ENCODE results near the gene SH3RF2. TPM values are rescaled to one million over a fixed set of nuclear protein-coding genes. Genes with fewer than 3 reads are reported as not detected.

Gene SH3RF2
- total RNA-seq, 4 donors from 2014 or later: 19.2 to 97.1 (median 39.1) TPM

DNA sequence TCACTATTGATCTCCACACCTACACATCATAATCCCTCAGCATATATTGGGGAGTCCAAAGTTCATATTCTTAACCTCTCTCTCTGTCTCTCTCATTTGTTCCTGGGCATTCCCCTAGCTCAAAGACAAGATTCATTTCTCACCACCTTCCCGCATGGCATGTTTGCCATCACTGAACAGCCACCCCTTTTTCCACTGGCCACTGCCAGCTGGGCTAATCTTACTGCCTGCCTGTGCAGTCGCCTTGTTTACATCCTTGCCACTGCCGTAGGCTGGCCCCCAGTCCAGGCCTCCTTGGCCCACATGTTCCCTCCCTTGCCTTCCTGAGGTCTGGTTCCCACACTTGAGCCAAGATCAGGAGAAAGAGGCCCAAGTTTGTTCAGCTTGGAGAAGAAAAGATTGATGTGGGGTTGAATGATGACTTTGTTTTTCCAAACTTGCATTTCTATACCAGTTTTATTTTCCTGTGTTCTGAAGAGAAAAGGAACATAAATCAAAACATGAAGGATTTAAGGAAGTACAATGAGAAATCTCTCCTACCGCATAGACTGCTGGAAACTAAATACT, 88.8 kb downstream of the SH3RF2 start:
- H3K4me1 ChIP-seq: peaks cover 3 to 11% of the 10 kb centered on the region in 2 donors
- no peaks in the 10 kb centered on the region for H3K9me3 ChIP-seq
- H3K36me3 ChIP-seq: no peaks in the 10 kb centered on the region
- H3K27ac ChIP-seq: no peak overlapping the region
- no peak overlapping the region for H3K4me3 ChIP-seq
- DNase-seq (no peak), ATAC-seq (peak in 1 of 2 donors; percentile 28)
- intact Hi-C loops (cut with DNase I; ENCODE audit: low total_unique reads): no loop called here
- no peak for TF ChIP-seq POLR2A (IDR thresholded peaks at IDR 0.05)
- TF ChIP-seq, protein P1, sequence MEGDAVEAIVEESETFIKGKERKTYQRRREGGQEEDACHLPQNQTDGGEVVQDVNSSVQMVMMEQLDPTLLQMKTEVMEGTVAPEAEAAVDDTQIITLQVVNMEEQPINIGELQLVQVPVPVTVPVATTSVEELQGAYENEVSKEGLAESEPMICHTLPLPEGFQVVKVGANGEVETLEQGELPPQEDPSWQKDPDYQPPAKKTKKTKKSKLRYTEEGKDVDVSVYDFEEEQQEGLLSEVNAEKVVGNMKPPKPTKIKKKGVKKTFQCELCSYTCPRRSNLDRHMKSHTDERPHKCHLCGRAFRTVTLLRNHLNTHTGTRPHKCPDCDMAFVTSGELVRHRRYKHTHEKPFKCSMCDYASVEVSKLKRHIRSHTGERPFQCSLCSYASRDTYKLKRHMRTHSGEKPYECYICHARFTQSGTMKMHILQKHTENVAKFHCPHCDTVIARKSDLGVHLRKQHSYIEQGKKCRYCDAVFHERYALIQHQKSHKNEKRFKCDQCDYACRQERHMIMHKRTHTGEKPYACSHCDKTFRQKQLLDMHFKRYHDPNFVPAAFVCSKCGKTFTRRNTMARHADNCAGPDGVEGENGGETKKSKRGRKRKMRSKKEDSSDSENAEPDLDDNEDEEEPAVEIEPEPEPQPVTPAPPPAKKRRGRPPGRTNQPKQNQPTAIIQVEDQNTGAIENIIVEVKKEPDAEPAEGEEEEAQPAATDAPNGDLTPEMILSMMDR (IDR thresholded peaks at IDR 0.05 in 4 of 5, conservative IDR thresholded peaks at IDR 0.05 in 1 of 5): no peak
- H3K27me3 ChIP-seq: no peaks in the 10 kb centered on the region
- in situ Hi-C loops (cut with MboI; ENCODE audit: low sequenced_read_pairs in 4 of 4): loop anchor here in 1 of 4 donors (25.0 kb wide), 1 partner anchor 1813 kb away; no protein-coding TSS in a partner anchor

DNA sequence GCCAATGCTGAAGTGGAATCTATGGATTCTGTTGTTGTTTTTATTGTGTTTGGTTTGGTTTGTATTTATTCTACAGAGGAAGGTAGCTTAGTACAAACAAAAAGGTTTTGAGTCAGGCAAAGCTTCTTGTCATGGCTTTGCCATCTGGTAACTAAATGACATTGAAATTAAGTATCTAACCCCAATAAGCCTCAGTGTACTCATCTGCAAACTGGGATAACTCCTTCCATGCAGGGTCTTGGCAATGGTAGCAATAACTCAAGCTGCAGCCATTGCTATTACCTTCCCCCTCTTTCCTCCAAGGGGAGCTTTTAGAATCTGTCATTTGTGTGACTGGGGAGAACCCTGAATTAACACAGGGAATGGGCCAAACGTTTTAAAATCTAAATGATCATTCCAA, 89.3 kb downstream of the SH3RF2 start:
- Histone ChIP-seq H3K4me3 (no peak overlapping the region), H3K4me1 (peaks cover 3 to 8% of the 10 kb centered on the region in 2 donors), H3K27me3 (no peaks in the 10 kb centered on the region), H3K9me3 (no peaks in the 10 kb centered on the region), H3K36me3 (no peaks in the 10 kb centered on the region), H3K27ac (no peak overlapping the region)
- TF ChIP-seq, protein P1 (IDR thresholded peaks at IDR 0.05 in 4 of 5, conservative IDR thresholded peaks at IDR 0.05 in 1 of 5): no peak
- TF ChIP-seq POLR2A (IDR thresholded peaks at IDR 0.05): no peak
- in situ Hi-C loops (cut with MboI; ENCODE audit: low sequenced_read_pairs in 4 of 4) (loop anchor here in 1 of 4 donors (25.0 kb wide), 1 partner anchor 1813 kb away; no protein-coding TSS in a partner anchor), intact Hi-C loops (cut with DNase I; ENCODE audit: low total_unique reads) (no loop called here)
- DNase-seq (no peak), ATAC-seq (no peak)

DNA sequence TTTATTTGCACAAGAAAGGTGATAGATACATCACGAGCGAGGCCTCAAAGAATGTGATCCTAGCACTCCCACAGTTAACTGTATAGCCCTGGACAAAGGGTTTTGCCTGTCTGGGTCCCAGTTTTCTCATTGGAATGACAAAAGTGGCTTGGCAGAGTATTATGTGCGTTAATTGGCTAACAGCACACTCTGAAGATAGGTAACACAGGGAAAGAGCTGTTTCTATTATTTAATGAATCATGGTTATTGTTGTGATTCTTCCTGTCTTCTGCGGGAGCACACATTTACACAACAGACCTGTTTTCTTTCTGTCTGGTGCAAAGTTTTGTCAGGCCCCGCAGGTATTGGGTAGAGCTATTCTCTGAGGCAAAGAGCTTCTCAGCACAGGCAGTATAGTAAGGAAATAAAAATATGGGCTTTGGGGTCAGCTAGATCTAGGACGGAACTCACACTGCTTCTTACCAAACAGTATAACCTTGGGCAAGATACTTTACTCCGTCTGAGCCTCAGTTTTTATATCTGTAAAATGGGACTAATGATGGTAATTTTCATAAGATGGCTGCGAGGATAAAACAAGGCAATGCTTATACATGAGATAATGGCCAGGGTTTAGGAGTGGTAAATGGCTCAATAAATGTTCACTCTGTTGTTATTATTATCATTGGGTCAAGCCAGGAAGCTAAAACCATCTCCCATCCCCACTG, 90.1 kb downstream of the SH3RF2 start:
- in situ Hi-C loops (cut with MboI; ENCODE audit: low sequenced_read_pairs in 4 of 4) (loop anchor here in 1 of 4 donors (25.0 kb wide), 1 partner anchor 1814 kb away; no protein-coding TSS in a partner anchor), intact Hi-C loops (cut with DNase I; ENCODE audit: low total_unique reads) (no loop called here)
- no peak overlapping the region for H3K27ac ChIP-seq
- H3K27me3 ChIP-seq: no peaks in the 10 kb centered on the region
- H3K4me1 ChIP-seq: peaks cover 0 to 8% of the 10 kb centered on the region in 2 donors
- H3K9me3 ChIP-seq: no peaks in the 10 kb centered on the region
- DNase-seq: no peak
- no peak for ATAC-seq
- H3K36me3 ChIP-seq: no peaks in the 10 kb centered on the region
- TF ChIP-seq, protein P1 (IDR thresholded peaks at IDR 0.05 in 4 of 5, conservative IDR thresholded peaks at IDR 0.05 in 1 of 5): no peak
- TF ChIP-seq POLR2A (IDR thresholded peaks at IDR 0.05): no peak
- no peak overlapping the region for H3K4me3 ChIP-seq

DNA sequence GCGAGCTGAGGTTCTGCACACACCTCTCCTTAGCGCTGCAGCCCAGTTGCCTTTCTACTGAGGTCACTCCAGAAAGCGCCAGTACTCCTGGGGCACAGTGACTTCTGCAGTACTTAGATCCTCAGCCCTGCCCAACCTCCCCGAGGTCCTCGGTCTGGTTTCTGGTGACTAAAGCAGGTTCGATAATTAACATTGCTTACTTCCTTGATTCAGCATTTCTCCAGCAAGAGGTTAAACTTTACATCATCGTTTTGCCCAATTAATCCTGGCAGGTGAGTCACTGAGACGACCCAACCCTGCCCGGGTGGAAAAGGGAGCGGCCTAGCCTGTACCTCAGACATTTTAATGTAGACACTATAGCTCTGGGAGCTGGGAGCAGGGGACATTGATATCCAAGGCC, 91.4 kb downstream of the SH3RF2 start:
- DNase-seq (no peak), ATAC-seq (no peak)
- TF ChIP-seq, protein P1 (IDR thresholded peaks at IDR 0.05 in 4 of 5, conservative IDR thresholded peaks at IDR 0.05 in 1 of 5): no peak
- Histone ChIP-seq H3K27me3 (no peaks in the 10 kb centered on the region), H3K36me3 (no peaks in the 10 kb centered on the region), H3K4me3 (no peak overlapping the region), H3K9me3 (no peaks in the 10 kb centered on the region), H3K27ac (no peak overlapping the region), H3K4me1 (peaks cover 0 to 8% of the 10 kb centered on the region in 2 donors)
- in situ Hi-C loops (cut with MboI; ENCODE audit: low sequenced_read_pairs in 4 of 4): loop anchor here in 1 of 4 donors (25.0 kb wide), 1 partner anchor 1815 kb away; no protein-coding TSS in a partner anchor
- intact Hi-C loops (cut with DNase I; ENCODE audit: low total_unique reads): no loop called here
